ENCODE measurements around the gene KANSL3. TPM values are rescaled to one million over a fixed set of nuclear protein-coding genes. Genes with fewer than 3 reads are reported as not detected.
"Not testable (repeated sequence)": the region's sequence is repeated elsewhere in the genome, so short reads cannot be mapped to it uniquely, and the experiment has no call there.

The KANSL3 gene
- total RNA-seq, 4 donors from 2014 or later: 13.5 to 73.0 (median 62.1) TPM

GRCh38 chr2:96669539-96670215, 31.6 kb upstream of the KANSL3 start:
- H3K36me3 ChIP-seq: no peaks in the 10 kb centered on the region
- no peak for DNase-seq
- no peaks in the 10 kb centered on the region for H3K4me1 ChIP-seq
- no peak overlapping the region for H3K27ac ChIP-seq
- no peaks in the 10 kb centered on the region for H3K27me3 ChIP-seq
- no peak overlapping the region for H3K4me3 ChIP-seq
- TF ChIP-seq POLR2A (IDR thresholded peaks at IDR 0.05) (no peak), CTCF (IDR thresholded peaks at IDR 0.05) (no peak)
- intact Hi-C loops (cut with DNase I; ENCODE audit: low total_unique reads): no loop called here
- H3K9me3 ChIP-seq: no peaks in the 10 kb centered on the region

GRCh38 chr2:96668771-96669170, 30.7 kb upstream of the KANSL3 start:
- Histone ChIP-seq H3K27ac (no peak overlapping the region), H3K4me1 (no peaks in the 10 kb centered on the region), H3K27me3 (no peaks in the 10 kb centered on the region), H3K9me3 (no peaks in the 10 kb centered on the region), H3K4me3 (no peak overlapping the region), H3K36me3 (no peaks in the 10 kb centered on the region)
- intact Hi-C loops (cut with DNase I; ENCODE audit: low total_unique reads): no loop called here
- TF ChIP-seq POLR2A (IDR thresholded peaks at IDR 0.05) (no peak), CTCF (IDR thresholded peaks at IDR 0.05) (no peak)
- DNase-seq: no peak

GRCh38 chr2:96665717-96666116, 27.6 kb upstream of the KANSL3 start:
- H3K36me3 ChIP-seq; H3K4me1 ChIP-seq; H3K4me3 ChIP-seq; DNase-seq; H3K27me3 ChIP-seq; H3K9me3 ChIP-seq; intact Hi-C loops (cut with DNase I; ENCODE audit: low total_unique reads): not testable (repeated sequence)
- H3K27ac ChIP-seq: peak overlapping the region; percentile 63 to 70

GRCh38 chr2:96665083-96665569, 27.0 kb upstream of the KANSL3 start:
- no peak overlapping the region for H3K4me3 ChIP-seq
- no peak for TF ChIP-seq CTCF (IDR thresholded peaks at IDR 0.05)
- TF ChIP-seq POLR2A (IDR thresholded peaks at IDR 0.05): no peak
- DNase-seq: peak; percentile 71 to 76
- no peaks in the 10 kb centered on the region for H3K4me1 ChIP-seq
- no peaks in the 10 kb centered on the region for H3K36me3 ChIP-seq
- no peaks in the 10 kb centered on the region for H3K27me3 ChIP-seq
- intact Hi-C loops (cut with DNase I; ENCODE audit: low total_unique reads): no loop called here
- H3K9me3 ChIP-seq: no peaks in the 10 kb centered on the region
- H3K27ac ChIP-seq: peak overlapping the region; percentile 63 to 70

GRCh38 chr2:96664366-96664925, 26.3 kb upstream of the KANSL3 start:
- DNase-seq: no peak

More at GRCh38 chr2:96664366-96664925, 26.3 kb upstream of the KANSL3 start:
- Histone ChIP-seq H3K27me3 (no peaks in the 10 kb centered on the region), H3K9me3 (no peaks in the 10 kb centered on the region), H3K4me1 (no peaks in the 10 kb centered on the region), H3K4me3 (no peak overlapping the region), H3K36me3 (no peaks in the 10 kb centered on the region), H3K27ac (peak overlapping the region; percentile 63 to 70)
- intact Hi-C loops (cut with DNase I; ENCODE audit: low total_unique reads): no loop called here
- TF ChIP-seq CTCF (IDR thresholded peaks at IDR 0.05) (no peak), POLR2A (IDR thresholded peaks at IDR 0.05) (no peak)
